22Rv1 (cell line): ENCODE measurements around the gene SLC22A7.

ENCODE experiments used
- ZFX ChIP-seq: fragments of 450-650 bp; IDR thresholded peaks from 2 replicates; pipeline ENCODE4 v1.6.1; 2017; ENCODE audit warnings: antibody characterized with exemption, borderline replicate concordance
- TF ChIP-seq, protein P1 (sequence below): fragments of 450-650 bp; IDR thresholded peaks from 2 replicates; pipeline ENCODE4 v1.5.1; 2017; ENCODE audit warnings: mild to moderate bottlenecking

- TF ChIP-seq, protein P1, sequence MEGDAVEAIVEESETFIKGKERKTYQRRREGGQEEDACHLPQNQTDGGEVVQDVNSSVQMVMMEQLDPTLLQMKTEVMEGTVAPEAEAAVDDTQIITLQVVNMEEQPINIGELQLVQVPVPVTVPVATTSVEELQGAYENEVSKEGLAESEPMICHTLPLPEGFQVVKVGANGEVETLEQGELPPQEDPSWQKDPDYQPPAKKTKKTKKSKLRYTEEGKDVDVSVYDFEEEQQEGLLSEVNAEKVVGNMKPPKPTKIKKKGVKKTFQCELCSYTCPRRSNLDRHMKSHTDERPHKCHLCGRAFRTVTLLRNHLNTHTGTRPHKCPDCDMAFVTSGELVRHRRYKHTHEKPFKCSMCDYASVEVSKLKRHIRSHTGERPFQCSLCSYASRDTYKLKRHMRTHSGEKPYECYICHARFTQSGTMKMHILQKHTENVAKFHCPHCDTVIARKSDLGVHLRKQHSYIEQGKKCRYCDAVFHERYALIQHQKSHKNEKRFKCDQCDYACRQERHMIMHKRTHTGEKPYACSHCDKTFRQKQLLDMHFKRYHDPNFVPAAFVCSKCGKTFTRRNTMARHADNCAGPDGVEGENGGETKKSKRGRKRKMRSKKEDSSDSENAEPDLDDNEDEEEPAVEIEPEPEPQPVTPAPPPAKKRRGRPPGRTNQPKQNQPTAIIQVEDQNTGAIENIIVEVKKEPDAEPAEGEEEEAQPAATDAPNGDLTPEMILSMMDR: no peak
- no peak for TF ChIP-seq ZFX
Observed at GRCh38 chr6:43282636-43283513, 15.2 kb upstream of the SLC22A7 start.
